B cell (primary cell): ENCODE results near the gene ALDH3A1. TPM values are rescaled to one million over a fixed set of nuclear protein-coding genes. Genes with fewer than 3 reads are reported as not detected.

ENCODE experiments used
- ATAC-seq: fragments of 200-7000 bp; cut with Tn5 transposase; one replicate; pipeline ENCODE4 v1.10.0; 2021; ENCODE audit warnings: low read depth, mild to moderate bottlenecking, moderate number of reproducible peaks, moderate library complexity
- CTCF ChIA-PET: fragments of 350-600 bp; sonication (Branson Sonifier 250); formaldehyde crosslinking; loops from one replicate; lab custom pipeline; 2021; ENCODE audit warnings: antibody characterized with exemption, inconsistent platforms; lab: Charles Lee
- POLR2A ChIA-PET: fragments of 350-600 bp; sonication (Branson Sonifier 250); formaldehyde crosslinking; loops from one replicate; lab custom pipeline; 2021; ENCODE audit warnings: antibody characterized with exemption; lab: Charles Lee
- DNase-seq: peaks from one replicate; pipeline ENCODE4 v3.0.0; 2013
- H2AFZ ChIP-seq: 2 replicates; pipeline ENCODE4 v1.6.1; 2012; ENCODE audit warnings: mild to moderate bottlenecking, low read depth, low read length; ENCODE audit not compliant: insufficient read depth, poor library complexity, severe bottlenecking
- H3K27ac ChIP-seq, 2 donors: 1 replicate in 1 of 2; 2 replicates in 1 of 2; pipeline ENCODE4 v1.5.1; 2012 to 2013; ENCODE audit warnings: low read length in 2 of 2, mild to moderate bottlenecking in 2 of 2, moderate library complexity in 1 of 2
- H3K27me3 ChIP-seq, 4 experiments: fragments of 200-600 bp in 1 of 4; sonication (generic) in 1 of 4; replicated peaks in 1 of 4; 1 replicate in 2 of 4; 2 replicates in 2 of 4; pipeline versions ENCODE4 v1.6.1 to v1.7.0; 2013 to 2016; ENCODE audit warnings: low read length in 3 of 4, mild to moderate bottlenecking in 2 of 4, mixed read lengths in 1 of 4, moderate library complexity in 1 of 4; ENCODE audit not compliant: insufficient read depth in 4 of 4, control insufficient read depth in 3 of 4; ENCODE audit errors: control extremely low read depth in 1 of 4
- H3K36me3 ChIP-seq, 2 experiments: replicated peaks in 1 of 2; 1 replicate in 1 of 2; 2 replicates in 1 of 2; pipeline versions ENCODE4 v1.6.1 to v1.7.1; 2013; ENCODE audit warnings: low read length in 1 of 2; ENCODE audit not compliant: insufficient read depth in 2 of 2, control insufficient read depth in 1 of 2; ENCODE audit errors: control extremely low read depth in 1 of 2, extremely low read depth in 1 of 2
- H3K4me1 ChIP-seq, 2 donors: fragments of 200-600 bp in 1 of 2; sonication (generic) in 1 of 2; 1 replicate in 1 of 2; 2 replicates in 1 of 2; pipeline versions ENCODE4 v1.5.1 to v1.6.1; 2013 to 2017; ENCODE audit warnings: low read length in 2 of 2; ENCODE audit not compliant: control insufficient read depth in 2 of 2, insufficient read depth in 2 of 2
- H3K4me2 ChIP-seq: replicated peaks from 2 replicates; pipeline ENCODE3; 2012; ENCODE audit warnings: mild to moderate bottlenecking, low read depth, low read length; ENCODE audit not compliant: poor library complexity, severe bottlenecking
- H3K4me3 ChIP-seq, 5 experiments: fragments of 200-600 bp in 1 of 5; sonication (generic) in 1 of 5; 1 replicate in 3 of 5; 2 replicates in 2 of 5; pipeline versions ENCODE4 v1.5.1 to v1.7.0; 2011 to 2016; ENCODE audit warnings: low read length in 4 of 5, mild to moderate bottlenecking in 4 of 5, low read depth in 2 of 5, control low read depth in 1 of 5, moderate library complexity in 1 of 5; ENCODE audit not compliant: insufficient read depth in 1 of 5; ENCODE audit errors: control extremely low read depth in 1 of 5, extremely low read depth in 1 of 5
- H3K79me2 ChIP-seq: fragments of 200-600 bp; sonication (generic); one replicate; pipeline ENCODE4 v1.6.0; 2016; ENCODE audit warnings: low read length; ENCODE audit not compliant: control insufficient read depth, insufficient read depth
- H3K9ac ChIP-seq: fragments of 200-600 bp; sonication (generic); 2 replicates; pipeline ENCODE4 v1.6.1; 2017; ENCODE audit warnings: mild to moderate bottlenecking, low read length, moderate library complexity
- H3K9me3 ChIP-seq, 3 donors: one replicate each; pipeline versions ENCODE4 v1.6.1 to v1.7.1; 2013; ENCODE audit warnings: low read length in 2 of 3; ENCODE audit not compliant: control insufficient read depth in 2 of 3, insufficient read depth in 1 of 3; ENCODE audit errors: control extremely low read depth in 1 of 3
- H4K20me1 ChIP-seq: 2 replicates; pipeline ENCODE4 v1.6.0; 2012; ENCODE audit warnings: mild to moderate bottlenecking, low read length; ENCODE audit not compliant: insufficient read depth, control insufficient read depth, poor library complexity, severe bottlenecking
- H3K27ac Mint-ChIP-seq: one replicate; pipeline ENCODE4 v1.8.0; 2021; ENCODE audit warnings: mixed read lengths
- H3K27me3 Mint-ChIP-seq: one replicate; pipeline ENCODE4 v1.8.0; 2021; ENCODE audit warnings: mixed read lengths
- H3K4me1 Mint-ChIP-seq: one replicate; pipeline ENCODE4 v1.8.0; 2021; ENCODE audit warnings: mixed read lengths
- H3K4me3 Mint-ChIP-seq: one replicate; pipeline ENCODE4 v1.8.0; 2021; ENCODE audit warnings: mixed read lengths
- H3K9me3 Mint-ChIP-seq: one replicate; pipeline ENCODE4 v1.8.0; 2022; ENCODE audit warnings: mixed read lengths; ENCODE audit not compliant: insufficient read depth
- CTCF ChIP-seq: fragments of 200-600 bp; IDR thresholded peaks from one replicate; pipeline ENCODE4 v1.8.0; 2022; ENCODE audit warnings: antibody characterized with exemption, mild to moderate bottlenecking
- EZH2 ChIP-seq: IDR thresholded peaks from 2 replicates; pipeline ENCODE4 v1.6.1; 2012; ENCODE audit warnings: borderline replicate concordance, low read depth, mild to moderate bottlenecking, moderate library complexity, low read length; ENCODE audit not compliant: insufficient read depth, poor library complexity, severe bottlenecking
- WGBS: methylation state at CpG from one replicate; pipeline ENCODE4 v1.1.5; 2013; ENCODE audit warnings: missing lambda C conversion rate; ENCODE audit not compliant: insufficient coverage; 5-methylcytosine and 5-hydroxymethylcytosine counted together
- intact Hi-C: fragments of 100-400 bp; cut with micrococcal nuclease; formaldehyde crosslinking; loops from one replicate; pipeline ENCODE4 v1.10.0; 2022
- polyA plus RNA-seq: library from polyadenylated mRNA; depleted of rRNA; stranded (reverse); fragments of >200 nt; gene quantifications from 2 replicates; pipeline ENCODE4 v1.2.3, GENCODE V29; 2012
- total RNA-seq, 2 donors: library from RNA; stranded (reverse); fragments of 120-200 nt in 1 of 2; gene quantifications; 1 replicate in 1 of 2; 2 replicates in 1 of 2; pipeline versions ENCODE4 v1.2.3 to v1.2.4, GENCODE V29; 2013 to 2022

Gene ALDH3A1
- total and polyA plus RNA-seq, 2 donors (not counting 1 experiment from before 2014, with no cell fraction given), result not detected

GRCh38 chr17:19705201-19705600 lies 42.9 kb downstream of the ALDH3A1 start:
- CTCF ChIA-PET, result no interaction called here
- no peaks in the 10 kb centered on the region for H3K27me3 ChIP-seq
- H3K4me3 ChIP-seq, result no peak overlapping the region
- DNase-seq (no peak), ATAC-seq (no peak)
- no peaks in the 10 kb centered on the region for H3K27me3 Mint-ChIP-seq
- intact Hi-C loops, result no loop called here
- no peaks in the 10 kb centered on the region for H3K4me1 Mint-ChIP-seq
- H2AFZ ChIP-seq, result no peak overlapping the region
- no peaks in the 10 kb centered on the region for H3K9me3 Mint-ChIP-seq
- H3K4me3 Mint-ChIP-seq, result no peak overlapping the region
- H3K79me2 ChIP-seq, result no peaks in the 10 kb centered on the region
- H3K27ac Mint-ChIP-seq, result no peak overlapping the region
- H3K9ac ChIP-seq, result no peak overlapping the region
- H3K9me3 ChIP-seq, result no peaks in the 10 kb centered on the region
- WGBS, result 94% methylated on average over 8 of the region's 13 CpGs
- H3K4me1 ChIP-seq, result no peaks in the 10 kb centered on the region
- no peak overlapping the region for H3K4me2 ChIP-seq
- POLR2A ChIA-PET, result no interaction called here
- no peaks in the 10 kb centered on the region for H3K36me3 ChIP-seq
- TF ChIP-seq EZH2 (no peak), CTCF (no peak)
- H3K27ac ChIP-seq, result no peak overlapping the region
- H4K20me1 ChIP-seq, result no peaks in the 10 kb centered on the region

GRCh38 chr17:19703828-19704613 lies 44.1 kb downstream of the ALDH3A1 start:
- Histone ChIP-seq H3K79me2 (no peaks in the 10 kb centered on the region), H3K9me3 (no peaks in the 10 kb centered on the region), H3K4me2 (no peak overlapping the region), H3K4me3 (no peak overlapping the region), H3K27me3 (no peaks in the 10 kb centered on the region), H3K9ac (no peak overlapping the region), H3K27ac (no peak overlapping the region), H3K36me3 (no peaks in the 10 kb centered on the region), H2AFZ (no peak overlapping the region), H3K4me1 (no peaks in the 10 kb centered on the region), H4K20me1 (no peaks in the 10 kb centered on the region)
- Mint-ChIP-seq H3K4me1 (no peaks in the 10 kb centered on the region), H3K27me3 (no peaks in the 10 kb centered on the region), H3K9me3 (no peaks in the 10 kb centered on the region), H3K4me3 (no peak overlapping the region), H3K27ac (no peak overlapping the region)
- no peak for ATAC-seq
- WGBS, result 95% methylated on average over 12 of the region's 17 CpGs
- TF ChIP-seq CTCF, result no peak
- TF ChIP-seq EZH2, result no peak
- ChIA-PET POLR2A (no interaction called here), CTCF (no interaction called here)
- intact Hi-C loops, result no loop called here
- DNase-seq, result no peak
